WI38 (cell line): ENCODE data around the gene GPR157.

ENCODE experiments used
- H3K4me3 ChIP-seq: 2 replicates; pipeline ENCODE4 v1.5.1; 2011; ENCODE audit warnings: low read depth, mild to moderate bottlenecking, control low read depth, low read length
- CTCF ChIP-seq: IDR thresholded peaks from 2 replicates; pipeline ENCODE4 v1.5.1; 2012; ENCODE audit warnings: low read depth, mild to moderate bottlenecking, control low read depth, low read length

Gene GPR157

GRCh38 chr1:9052272-9053049 lies 76.4 kb downstream of the GPR157 start:
- TF ChIP-seq CTCF = no peak
- no peak overlapping the region for H3K4me3 ChIP-seq

GRCh38 chr1:9051379-9051778 lies 77.5 kb downstream of the GPR157 start:
- no peak overlapping the region for H3K4me3 ChIP-seq
- no peak for TF ChIP-seq CTCF

GRCh38 chr1:9050803-9051202 lies 78.1 kb downstream of the GPR157 start:
- TF ChIP-seq CTCF = no peak
- no peak overlapping the region for H3K4me3 ChIP-seq
